IMR-90 (cell line): ENCODE data around the gene ATP5PD. TPM values are rescaled to one million over a fixed set of nuclear protein-coding genes. Genes with fewer than 3 reads are reported as not detected.

ENCODE experiments used
- ATAC-seq: fragments of 200-7000 bp; cut with Tn5 transposase; 2 replicates; pipeline ENCODE4 v1.9.1; 2020; ENCODE audit warnings: low read depth, mild to moderate bottlenecking, moderate library complexity
- BruUV-seq: library from RNA; stranded (reverse); fragments of 400-500 nt; replicated peaks from 2 replicates; lab custom pipeline; 2021; lab: Mats Ljungman, UMichigan
- CTCF ChIA-PET: fragments of 300-600 bp; formaldehyde crosslinking; extraction: SDS; loops from one replicate; lab custom pipeline; 2021; ENCODE audit warnings: antibody characterized with exemption; lab: Yijun Ruan, JAX
- POLR2A ChIA-PET: fragments of 300-600 bp; sonication (Branson Sonifier 250); formaldehyde crosslinking; loops from one replicate; lab custom pipeline; 2022; ENCODE audit warnings: antibody characterized with exemption; ENCODE audit not compliant: unreplicated experiment; lab: Charles Lee
- DNase-seq: peaks from one replicate; pipeline ENCODE4 v3.0.0; 2013
- H2AFZ ChIP-seq: replicated peaks from 2 replicates; pipeline ENCODE3; 2013; ENCODE audit warnings: low read length, mild to moderate bottlenecking; ENCODE audit not compliant: poor library complexity
- H2AK5ac ChIP-seq: 2 replicates; pipeline ENCODE4 v1.6.1; 2013; ENCODE audit warnings: low read depth, low read length, inconsistent platforms
- H2AK9ac ChIP-seq: replicated peaks from 2 replicates; pipeline ENCODE3; 2013; ENCODE audit warnings: mild to moderate bottlenecking, low read depth, low read length, moderate library complexity; ENCODE audit not compliant: poor library complexity
- H2BK120ac ChIP-seq: 2 replicates; pipeline ENCODE4 v1.6.1; 2013; ENCODE audit warnings: low read depth, low read length, inconsistent platforms
- H2BK15ac ChIP-seq: 3 replicates; pipeline ENCODE4 v1.6.1; 2013; ENCODE audit warnings: low read depth, low read length, inconsistent platforms
- H2BK20ac ChIP-seq: 2 replicates; pipeline ENCODE4 v1.6.1; 2013; ENCODE audit warnings: low read depth, mild to moderate bottlenecking, inconsistent platforms, low read length, moderate library complexity
- H2BK5ac ChIP-seq: 2 replicates; pipeline ENCODE4 v1.6.1; 2013; ENCODE audit warnings: mild to moderate bottlenecking, low read depth, low read length, inconsistent platforms; ENCODE audit not compliant: poor library complexity, severe bottlenecking
- H3K14ac ChIP-seq: replicated peaks from 2 replicates; pipeline ENCODE4 v1.6.1; 2013; ENCODE audit warnings: low read depth, low read length, inconsistent platforms
- H3K18ac ChIP-seq: 2 replicates; pipeline ENCODE4 v1.6.1; 2013; ENCODE audit warnings: low read depth, low read length, control low read depth
- H3K23ac ChIP-seq: 2 replicates; pipeline ENCODE4 v1.6.1; 2013; ENCODE audit warnings: low read depth, low read length, inconsistent platforms
- H3K27ac ChIP-seq: 2 replicates; pipeline ENCODE4 v1.5.1; 2013; ENCODE audit warnings: mild to moderate bottlenecking, control low read depth, low read length; ENCODE audit not compliant: insufficient read depth
- H3K27me3 ChIP-seq: 2 replicates; pipeline ENCODE4 v1.6.1; 2013; ENCODE audit warnings: low read length; ENCODE audit not compliant: control insufficient read depth, insufficient read depth
- H3K36me3 ChIP-seq: 2 replicates; pipeline ENCODE4 v1.6.1; 2013; ENCODE audit warnings: low read length, mixed read lengths; ENCODE audit not compliant: control insufficient read depth, insufficient read depth
- H3K4ac ChIP-seq: 2 replicates; pipeline ENCODE4 v1.6.1; 2013; ENCODE audit warnings: low read depth, low read length, inconsistent platforms
- H3K4me1 ChIP-seq: 2 replicates; pipeline ENCODE4 v1.6.1; 2013; ENCODE audit warnings: low read length, mixed read lengths; ENCODE audit not compliant: control insufficient read depth, insufficient read depth
- H3K4me2 ChIP-seq: 2 replicates; pipeline ENCODE4 v1.6.1; 2013; ENCODE audit warnings: low read depth, mild to moderate bottlenecking, control low read depth, low read length, moderate library complexity
- H3K4me3 ChIP-seq: 2 replicates; pipeline ENCODE4 v1.5.1; 2013; ENCODE audit warnings: low read depth, mild to moderate bottlenecking, control low read depth, low read length, moderate library complexity; ENCODE audit not compliant: insufficient read depth
- H3K56ac ChIP-seq: 2 replicates; pipeline ENCODE4 v1.6.1; 2013; ENCODE audit warnings: low read length, inconsistent platforms; ENCODE audit not compliant: insufficient read depth; ENCODE audit errors: extremely low read depth
- H3K79me1 ChIP-seq, 2 experiments: 2 replicates each; pipeline ENCODE4 v1.6.1; 2013; ENCODE audit warnings: low read length in 2 of 2, inconsistent platforms in 1 of 2, low read depth in 1 of 2
- H3K9ac ChIP-seq: 2 replicates; pipeline ENCODE4 v1.6.1; 2013; ENCODE audit warnings: low read depth, low read length, control low read depth
- H3K9me1 ChIP-seq: 2 replicates; pipeline ENCODE4 v1.6.1; 2013; ENCODE audit warnings: low read length, inconsistent platforms; ENCODE audit not compliant: insufficient read depth
- H3K9me3 ChIP-seq: 2 replicates; pipeline ENCODE4 v1.6.1; 2013; ENCODE audit warnings: low read length; ENCODE audit not compliant: control insufficient read depth, insufficient read depth
- H4K20me1 ChIP-seq: 2 replicates; pipeline ENCODE4 v1.6.1; 2013; ENCODE audit warnings: low read length, inconsistent platforms; ENCODE audit not compliant: insufficient read depth
- H4K5ac ChIP-seq: 2 replicates; pipeline ENCODE4 v1.6.1; 2013; ENCODE audit warnings: mild to moderate bottlenecking, low read depth, low read length, control low read depth
- H4K8ac ChIP-seq, 2 experiments: 2 replicates each; pipeline ENCODE4 v1.6.1; 2013; ENCODE audit warnings: low read depth in 2 of 2, low read length in 2 of 2, control low read depth in 1 of 2, inconsistent platforms in 1 of 2
- H4K91ac ChIP-seq: 2 replicates; pipeline ENCODE4 v1.6.1; 2013; ENCODE audit warnings: low read depth, low read length, inconsistent platforms; ENCODE audit not compliant: insufficient read depth
- BHLHE40 ChIP-seq: fragments of 150-350 bp; IDR thresholded peaks from 2 replicates; pipeline ENCODE4 v1.6.1; 2016; ENCODE audit warnings: mild to moderate bottlenecking, low read depth, low read length
- CHD1 ChIP-seq: IDR thresholded peaks from 2 replicates; pipeline ENCODE4 v1.6.1; 2012; ENCODE audit warnings: low read depth, low read length, improper control_type of control experiment
- CTCF ChIP-seq: conservative IDR thresholded peaks from 2 replicates; pipeline ENCODE4 v1.5.1; 2012; ENCODE audit warnings: mild to moderate bottlenecking, low read depth, low read length, improper control_type of control experiment
- FOS ChIP-seq: fragments of 150-350 bp; IDR thresholded peaks from 2 replicates; pipeline ENCODE4 v1.6.1; 2016; ENCODE audit warnings: low read depth, low read length
- MAFK ChIP-seq: IDR thresholded peaks from 2 replicates; pipeline ENCODE4 v1.6.1; 2012; ENCODE audit warnings: low read depth, low read length, improper control_type of control experiment
- MXI1 ChIP-seq: IDR thresholded peaks from 2 replicates; pipeline ENCODE4 v1.6.1; 2012; ENCODE audit warnings: low read depth, mild to moderate bottlenecking, low read length, moderate library complexity, borderline replicate concordance
- NFE2L2 ChIP-seq: fragments of 150-350 bp; IDR thresholded peaks from 2 replicates; pipeline ENCODE4 v1.6.1; 2016; ENCODE audit warnings: low read depth, mild to moderate bottlenecking, low read length
- POLR2A ChIP-seq: IDR thresholded peaks from 2 replicates; pipeline ENCODE4 v1.6.1; 2012; ENCODE audit warnings: mild to moderate bottlenecking, low read depth, low read length
- RCOR1 ChIP-seq: IDR thresholded peaks from 2 replicates; pipeline ENCODE4 v1.6.1; 2012; ENCODE audit warnings: mild to moderate bottlenecking, low read length, improper control_type of control experiment; ENCODE audit not compliant: insufficient replicate concordance
- RFX5 ChIP-seq: IDR thresholded peaks from 2 replicates; pipeline ENCODE4 v1.8.0; 2012; ENCODE audit warnings: low read depth, mild to moderate bottlenecking, low read length, moderate library complexity
- SMC3 ChIP-seq: fragments of 150-350 bp; IDR thresholded peaks from 2 replicates; pipeline ENCODE4 v1.6.1; 2016; ENCODE audit warnings: low read depth, mild to moderate bottlenecking, antibody characterized with exemption, low read length, moderate library complexity
- USF2 ChIP-seq: fragments of 150-350 bp; IDR thresholded peaks from 2 replicates; pipeline ENCODE4 v1.6.1; 2017; ENCODE audit warnings: mild to moderate bottlenecking, antibody characterized with exemption, low read length, low read depth
- WGBS, 2 experiments: methylation state at CpG; one replicate each; pipeline versions ENCODE4 v1.1.5 to v1.1.7; 2013; ENCODE audit warnings: missing lambda C conversion rate in 2 of 2; ENCODE audit not compliant: insufficient read length in 1 of 2; ENCODE audit errors: extremely low coverage in 2 of 2; 5-methylcytosine and 5-hydroxymethylcytosine counted together
- dilution Hi-C: fragments of 300-500 bp; cut with HindIII; formaldehyde crosslinking; loops from one replicate; pipeline ENCODE4 v1.14.3; 2018; ENCODE audit warnings: low sequenced_read_pairs; ENCODE audit not compliant: unreplicated experiment
- in situ Hi-C: fragments of 300-500 bp; cut with MboI; formaldehyde crosslinking; loops from 3 replicates; pipeline ENCODE4 v1.14.3; 2019; ENCODE audit warnings: low sequenced_read_pairs, inconsistent platforms, mixed read lengths
- intact Hi-C: fragments of 100-400 bp; cut with micrococcal nuclease; formaldehyde crosslinking; loops from 2 replicates; pipeline ENCODE4 v1.10.0; 2022
- polyA plus RNA-seq, 3 experiments: library from polyadenylated mRNA; depleted of rRNA; stranded (reverse); fragments of >200 nt; gene quantifications; 2 replicates each; pipeline ENCODE4 v1.2.3, GENCODE V29; 2012; ENCODE audit warnings: low replicate concordance in 1 of 3
- total RNA-seq: library from RNA; depleted of rRNA; stranded (reverse); fragments of >200 nt; gene quantifications from 2 replicates; pipeline ENCODE4 v1.2.3, GENCODE V29; 2012
- TF ChIP-seq, protein P1 (sequence below): fragments of 150-350 bp; IDR thresholded peaks from 2 replicates; pipeline ENCODE4 v1.6.1; 2016; ENCODE audit warnings: low read depth, mild to moderate bottlenecking, low read length, moderate library complexity, borderline replicate concordance

Gene ATP5PD
- total and polyA plus RNA-seq, 2 of the 4 experiments (the other 2 are of a cell fraction), result 373 to 425 TPM

DNA sequence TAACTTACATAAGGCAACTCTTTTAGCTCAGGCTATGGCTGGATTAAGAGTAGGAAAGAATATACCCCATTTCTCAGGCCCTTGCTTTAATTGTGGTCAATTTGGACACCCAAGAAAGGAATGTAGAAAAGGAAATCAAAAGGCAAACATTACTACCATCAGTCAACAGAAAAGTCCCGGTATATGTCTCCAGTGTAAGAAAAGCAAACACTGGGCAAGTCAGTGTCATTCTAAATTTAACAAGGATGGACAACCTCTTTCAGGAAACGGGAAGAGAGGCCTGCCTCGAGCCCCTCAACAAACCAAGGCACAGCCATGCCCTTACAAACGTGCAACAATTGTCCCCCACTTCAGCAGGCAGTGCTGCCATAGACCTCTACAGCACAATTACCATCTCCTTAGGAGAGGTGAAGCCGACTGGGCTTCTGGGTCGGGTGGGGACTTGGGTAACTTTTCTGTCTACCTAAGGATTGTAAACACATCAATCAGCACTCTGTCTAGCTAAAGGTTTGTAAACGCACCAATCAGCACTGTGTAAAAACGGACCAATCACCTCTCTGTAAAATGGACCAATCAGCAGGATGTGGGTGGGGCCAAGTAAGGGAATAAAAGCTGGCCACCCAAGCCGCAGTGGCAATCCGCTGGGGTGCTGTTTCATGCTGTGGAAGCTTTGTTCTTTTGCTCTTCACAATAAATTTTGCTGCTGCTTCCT is 21.9 kb downstream of the ATP5PD start:
- no peak overlapping the region for H2BK15ac ChIP-seq
- H4K91ac ChIP-seq, result no peak overlapping the region
- dilution Hi-C loops (no loop called here), in situ Hi-C loops (no loop called here), intact Hi-C loops (no loop called here)
- H4K8ac ChIP-seq, result no peak overlapping the region
- ChIA-PET CTCF (no interaction called here), POLR2A (no interaction called here)
- no peak overlapping the region for H3K9ac ChIP-seq
- H3K79me1 ChIP-seq, result no peaks in the 10 kb centered on the region
- H4K20me1 ChIP-seq, result no peaks in the 10 kb centered on the region
- no peaks in the 10 kb centered on the region for H3K9me1 ChIP-seq
- no peak overlapping the region for H2AK9ac ChIP-seq
- H2AFZ ChIP-seq, result no peak overlapping the region
- no peaks in the 10 kb centered on the region for H3K27me3 ChIP-seq
- H2BK20ac ChIP-seq, result no peak overlapping the region
- H3K36me3 ChIP-seq, result peaks cover 21% of the 10 kb centered on the region
- DNase-seq (no peak), ATAC-seq (no peak)
- no peak overlapping the region for H2BK5ac ChIP-seq
- H2BK120ac ChIP-seq, result no peak overlapping the region
- WGBS, 2 experiments, result 86% methylated on average over 2 of the region's 10 CpGs; no CpG with 5 or more reads in 1 of the 2 experiments
- H2AK5ac ChIP-seq, result no peak overlapping the region
- no peak overlapping the region for H3K14ac ChIP-seq
- H3K4me2 ChIP-seq, result no peak overlapping the region
- H4K5ac ChIP-seq, result no peak overlapping the region
- H3K18ac ChIP-seq, result no peak overlapping the region
- H3K9me3 ChIP-seq, result no peaks in the 10 kb centered on the region
- H3K56ac ChIP-seq, result no peak overlapping the region
- no peak overlapping the region for H3K27ac ChIP-seq
- no peak overlapping the region for H3K4me3 ChIP-seq
- no TSS peak for BruUV-seq
- H3K4me1 ChIP-seq, result no peaks in the 10 kb centered on the region
- no peak overlapping the region for H3K23ac ChIP-seq
- TF ChIP-seq SMC3, result no peak
- TF ChIP-seq FOS, result no peak
- TF ChIP-seq USF2, result no peak
- TF ChIP-seq POLR2A, result no peak
- TF ChIP-seq, protein P1, sequence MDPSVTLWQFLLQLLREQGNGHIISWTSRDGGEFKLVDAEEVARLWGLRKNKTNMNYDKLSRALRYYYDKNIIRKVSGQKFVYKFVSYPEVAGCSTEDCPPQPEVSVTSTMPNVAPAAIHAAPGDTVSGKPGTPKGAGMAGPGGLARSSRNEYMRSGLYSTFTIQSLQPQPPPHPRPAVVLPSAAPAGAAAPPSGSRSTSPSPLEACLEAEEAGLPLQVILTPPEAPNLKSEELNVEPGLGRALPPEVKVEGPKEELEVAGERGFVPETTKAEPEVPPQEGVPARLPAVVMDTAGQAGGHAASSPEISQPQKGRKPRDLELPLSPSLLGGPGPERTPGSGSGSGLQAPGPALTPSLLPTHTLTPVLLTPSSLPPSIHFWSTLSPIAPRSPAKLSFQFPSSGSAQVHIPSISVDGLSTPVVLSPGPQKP, result no peak
- no peak for TF ChIP-seq RCOR1
- no peak for TF ChIP-seq CTCF
- no peak for TF ChIP-seq BHLHE40
- TF ChIP-seq NFE2L2, result no peak
- no peak for TF ChIP-seq MAFK
- no peak for TF ChIP-seq RFX5
- no peak for TF ChIP-seq MXI1
- TF ChIP-seq CHD1, result no peak
- H3K4ac ChIP-seq, result no peak overlapping the region
